K562 (cell line): Measurements from ENCODE around the gene USH2A. TPM values are rescaled to one million over a fixed set of nuclear protein-coding genes. Genes with fewer than 3 reads are reported as not detected.

Experiments
- ATAC-seq: fragments of 200-7000 bp; cut with Tn5 transposase; 3 replicates; pipeline ENCODE4 v1.9.1; 2020; ENCODE audit warnings: moderate library complexity
- BruUV-seq: library from RNA; stranded (reverse); fragments of 400-500 nt; replicated peaks from 2 replicates; lab custom pipeline; 2021; lab: Mats Ljungman, UMichigan
- CTCF ChIA-PET: fragments of 300-600 bp; formaldehyde crosslinking; extraction: SDS; loops from one replicate; lab custom pipeline; 2021; ENCODE audit warnings: low intra/inter-chr PET ratio; lab: Yijun Ruan, JAX
- POLR2A ChIA-PET: fragments of 300-600, 350-650 bp; sonication (Branson Sonifier 250); formaldehyde crosslinking; extraction: SDS; loops from one replicate; lab custom pipeline; 2021; ENCODE audit warnings: antibody characterized with exemption, inconsistent platforms; lab: Yijun Ruan, JAX
- DNase-seq, 4 experiments: peaks; one replicate each; pipeline versions ENCODE4 v3.0.0 to v3.0.0-alpha.2; 2011 to 2018; ENCODE audit warnings: low spot score in 3 of 4, mixed read lengths in 3 of 4; ENCODE audit errors: extremely low read depth in 1 of 4
- FAIRE-seq: peaks from 2 replicates; lab custom pipeline; 2011; peaks lifted over from hg19 to GRCh38; lab: Jason Lieb, UNC
- H2AFZ ChIP-seq: 2 replicates; pipeline ENCODE4 v1.6.0; 2011; ENCODE audit warnings: low read depth, low read length, control low read depth, inconsistent platforms
- H3K27ac ChIP-seq: fragments of 200-600 bp; 3 replicates; pipeline ENCODE4 v1.8.0; 2011; ENCODE audit warnings: low read depth, mild to moderate bottlenecking, control low read depth, inconsistent platforms, low read length, moderate library complexity, mixed read lengths; ENCODE audit errors: extremely low read depth
- H3K27me3 ChIP-seq, 2 experiments: fragments of 300-600 bp in 1 of 2; 2 replicates in 1 of 2; 3 replicates in 1 of 2; pipeline versions ENCODE4 v1.6.0 to v1.8.0; 2011; ENCODE audit warnings: inconsistent platforms in 2 of 2, low read length in 2 of 2, mild to moderate bottlenecking in 1 of 2, mixed read lengths in 1 of 2, moderate library complexity in 1 of 2; ENCODE audit not compliant: control insufficient read depth in 2 of 2, insufficient read depth in 2 of 2
- H3K36me3 ChIP-seq: fragments of 300-600 bp; 3 replicates; pipeline ENCODE4 v1.8.0; 2011; ENCODE audit warnings: mild to moderate bottlenecking, low read length, inconsistent platforms; ENCODE audit not compliant: control insufficient read depth, insufficient read depth
- H3K4me1 ChIP-seq, 2 experiments: fragments of 200-600 bp in 1 of 2; replicated peaks in 1 of 2; 2 replicates in 1 of 2; 3 replicates in 1 of 2; pipeline versions ENCODE4 v1.5.1 to v1.8.0; 2011; ENCODE audit warnings: inconsistent platforms in 2 of 2, low read length in 2 of 2, mild to moderate bottlenecking in 1 of 2, mixed read lengths in 1 of 2, moderate library complexity in 1 of 2; ENCODE audit not compliant: control insufficient read depth in 2 of 2, insufficient read depth in 2 of 2
- H3K4me2 ChIP-seq: 2 replicates; pipeline ENCODE4 v1.6.1; 2011; ENCODE audit warnings: low read length, control low read depth, inconsistent platforms, mixed read lengths; ENCODE audit not compliant: insufficient read depth
- H3K4me3 ChIP-seq: fragments of 200-600 bp; sonication (generic), shearing (Covaris generic); 2 replicates; pipeline ENCODE4 v1.5.1; 2016; ENCODE audit warnings: control low read depth, inconsistent platforms
- H3K79me2 ChIP-seq: fragments of 200-600 bp; 3 replicates; pipeline ENCODE4 v1.8.0; 2011; ENCODE audit warnings: low read length, inconsistent platforms; ENCODE audit not compliant: control insufficient read depth, insufficient read depth
- H3K9ac ChIP-seq, 2 experiments: 2 replicates each; pipeline versions ENCODE4 v1.6.0 to v1.6.1; 2011; ENCODE audit warnings: low read depth in 2 of 2, low read length in 2 of 2, control low read depth in 1 of 2, inconsistent platforms in 1 of 2, mild to moderate bottlenecking in 1 of 2, mixed read lengths in 1 of 2; ENCODE audit not compliant: insufficient read depth in 1 of 2
- H3K9me1 ChIP-seq: one replicate; pipeline ENCODE4 v1.6.0; 2011; ENCODE audit warnings: inconsistent platforms, mild to moderate bottlenecking, low read length, moderate library complexity; ENCODE audit not compliant: control insufficient read depth, insufficient read depth
- H3K9me3 ChIP-seq: replicated peaks from 2 replicates; pipeline ENCODE4 v1.5.1; 2011; ENCODE audit warnings: low read depth, low read length, inconsistent platforms; ENCODE audit not compliant: control insufficient read depth, insufficient read depth
- H4K20me1 ChIP-seq: replicated peaks from 2 replicates; pipeline ENCODE4 v1.6.1; 2011; ENCODE audit warnings: low read length, inconsistent platforms, mixed read lengths; ENCODE audit not compliant: control insufficient read depth, insufficient read depth
- C11orf30 ChIP-seq: fragments of 450-650 bp; IDR thresholded peaks from 2 replicates; pipeline ENCODE4 v1.6.1; 2016; ENCODE audit warnings: low read depth, mild to moderate bottlenecking
- CAMTA2 ChIP-seq: fragments of 250-450 bp; sonication (Bioruptor Pico); conservative IDR thresholded peaks from 2 replicates; pipeline ENCODE4 v1.5.1; 2022
- ELF4 ChIP-seq: fragments of 450-650 bp; formaldehyde crosslinking; IDR thresholded peaks from 2 replicates; pipeline ENCODE4 v1.4.0; 2022; ENCODE audit warnings: missing genetic modification characterization
- FOXP1 ChIP-seq: sonication (generic); formaldehyde crosslinking; IDR thresholded peaks from 2 replicates; pipeline ENCODE4 v1.8.0; 2022; ENCODE audit warnings: mild to moderate bottlenecking, missing genetic modification reagents
- GABPA ChIP-seq: fragments of 200-800 bp; sonication (Bioruptor generic); conservative IDR thresholded peaks from 2 replicates; pipeline ENCODE4 v1.6.1; 2016; ENCODE audit warnings: low read depth, missing genetic modification characterization, missing compliant biosample characterization
- JUNB ChIP-seq: fragments of 450-650 bp; formaldehyde crosslinking; conservative IDR thresholded peaks from 2 replicates; pipeline ENCODE4 v1.4.0; 2020; ENCODE audit warnings: mild to moderate bottlenecking
- MECOM ChIP-seq: fragments of 250-450 bp; sonication (Bioruptor Pico); IDR thresholded peaks from 2 replicates; pipeline ENCODE4 v1.8.0; 2022; ENCODE audit warnings: inconsistent platforms
- MTA3 ChIP-seq: fragments of 450-650 bp; formaldehyde crosslinking; IDR thresholded peaks from 2 replicates; pipeline ENCODE4 v1.6.1; 2017; ENCODE audit warnings: mild to moderate bottlenecking, borderline replicate concordance
- PTRF ChIP-seq: fragments of 450-650 bp; IDR thresholded peaks from 2 replicates; pipeline ENCODE4 v1.6.1; 2016; ENCODE audit warnings: mild to moderate bottlenecking, missing genetic modification characterization, missing compliant biosample characterization
- TCFL5 ChIP-seq: fragments of 250-450 bp; sonication (Bioruptor Pico); conservative IDR thresholded peaks from 2 replicates; pipeline ENCODE4 v1.6.1; 2021; ENCODE audit warnings: mild to moderate bottlenecking, moderate library complexity, matching md5 sums
- ZBTB7A ChIP-seq: IDR thresholded peaks from 2 replicates; pipeline ENCODE4 v1.6.1; 2011; ENCODE audit warnings: low read depth, mild to moderate bottlenecking, low read length, moderate library complexity, borderline replicate concordance; ENCODE audit not compliant: control insufficient read depth
- ZNF140 ChIP-seq: fragments of 250-450 bp; sonication (Bioruptor Pico); IDR thresholded peaks from 2 replicates; pipeline ENCODE4 v1.8.0; 2021; ENCODE audit warnings: moderate library complexity, mild to moderate bottlenecking, inconsistent platforms
- ZNF212 ChIP-seq: fragments of 450-650 bp; formaldehyde crosslinking; IDR thresholded peaks from 2 replicates; pipeline ENCODE4 v1.4.0; 2020; ENCODE audit warnings: mild to moderate bottlenecking
- WGBS: fragments of 100-300 bp; shearing (Covaris generic); methylation state at CpG from one replicate; pipeline ENCODE4 v1.1.6; 2016; ENCODE audit warnings: low coverage, mixed read lengths; ENCODE audit not compliant: insufficient coverage; ENCODE audit errors: missing lambda C conversion rate; 5-methylcytosine and 5-hydroxymethylcytosine counted together
- in situ Hi-C: fragments of 300-500 bp; cut with MboI; formaldehyde crosslinking; loops from 4 replicates; pipeline ENCODE4 v1.15.0; 2018; ENCODE audit warnings: inconsistent platforms, mixed read lengths
- intact Hi-C: fragments of 100-400 bp; cut with micrococcal nuclease; formaldehyde crosslinking; loops from 2 replicates; pipeline ENCODE4 v1.14.2; 2022
- polyA plus RNA-seq, 8 experiments: library from polyadenylated mRNA; depleted of rRNA in 4 of 8; stranded (reverse) in 5 of 8; unstranded in 3 of 8; fragments of >200 nt; fragmentation: Nextera tagmentation in 2 of 8; fragmentation: Illumina TruSeq in 1 of 8; extraction: Ambion mirVana in 2 of 8; extraction: Trizol in 1 of 8; gene quantifications; 2 replicates each; pipeline versions ENCODE4 v1.2.1 to v1.2.3, GENCODE V29; 2011 to 2014; ENCODE audit warnings: inconsistent platforms in 1 of 8, missing spikeins in 1 of 8
- total RNA-seq, 7 experiments: library from RNA; depleted of rRNA in 6 of 7; stranded (reverse); fragments of >200 nt in 6 of 7; fragmentation: Illumina TruSeq in 2 of 7; extraction: Trizol in 2 of 7; gene quantifications; 2 replicates each; pipeline versions ENCODE4 v1.2.1 to v1.2.3, GENCODE V29; 2011 to 2021; ENCODE audit warnings: low replicate concordance in 1 of 7
- TF ChIP-seq, protein P1 (sequence below): fragments of 250-450 bp; sonication (Bioruptor Pico); IDR thresholded peaks from 2 replicates; pipeline ENCODE4 v1.4.0; 2020; ENCODE audit warnings: mild to moderate bottlenecking, moderate library complexity, borderline replicate concordance
- TF ChIP-seq, protein P2 (sequence below): fragments of 200-800 bp; sonication (Bioruptor generic); IDR thresholded peaks from 2 replicates; pipeline ENCODE4 v1.6.1; 2017; ENCODE audit warnings: missing genetic modification characterization, missing compliant biosample characterization
- TF ChIP-seq, protein P3 (sequence below): fragments of 250-450 bp; sonication (Bioruptor Pico); IDR thresholded peaks from 2 replicates; pipeline ENCODE4 v1.9.0; 2021; ENCODE audit warnings: mild to moderate bottlenecking, inconsistent platforms

USH2A gene
- total and polyA plus RNA-seq, 9 of the 15 experiments (the other 6 are each of a cell fraction or from before 2014, with no cell fraction given) = under 0.01 TPM; not detected in 7

DNA sequence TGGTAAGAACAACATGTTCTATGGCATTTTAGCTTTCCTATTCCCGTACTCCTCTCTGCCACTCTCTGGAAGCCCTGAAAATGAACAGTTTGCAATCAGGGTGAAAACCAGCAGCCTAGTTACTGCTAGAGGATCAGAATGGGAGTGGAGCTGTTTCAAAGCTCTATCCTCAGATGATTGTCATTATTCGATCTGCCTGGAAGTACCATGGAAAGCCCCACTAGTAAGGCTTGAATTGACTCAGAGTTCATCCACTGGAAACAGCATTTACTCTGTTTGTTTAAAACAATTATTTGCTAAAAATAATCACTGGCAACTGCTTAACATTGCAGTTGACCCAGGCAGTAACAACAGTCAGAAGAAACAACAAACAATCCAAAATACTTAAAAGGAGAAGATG lies 91.2 kb downstream of the USH2A start:
- FAIRE-seq = no peak
- Histone ChIP-seq H3K4me1 (no peaks in the 10 kb centered on the region), H3K4me3 (no peak overlapping the region), H2AFZ (no peak overlapping the region), H3K9me1 (no peaks in the 10 kb centered on the region), H3K9me3 (peaks cover 3% of the 10 kb centered on the region; the same call in 1 of the 2 replicates), H3K36me3 (no peaks in the 10 kb centered on the region), H3K27me3 (no peaks in the 10 kb centered on the region), H4K20me1 (no peaks in the 10 kb centered on the region)
- no TSS peak for BruUV-seq
- CTCF ChIA-PET = interaction anchor here (0.6 kb wide), 1 partner anchor 31 kb away, joined by 3 read pairs; no protein-coding TSS in a partner anchor
- DNase-seq = no peak
- POLR2A ChIA-PET = interaction anchor here (0.7 kb wide), 1 partner anchor 41 kb away, joined by 3 read pairs; no protein-coding TSS in a partner anchor
- TF ChIP-seq C11orf30 (no peak), ELF4 (no peak), GABPA (no peak), CAMTA2 (CRISPR knock-in tag) (no peak), PTRF (tag) (no peak), FOXP1 (CRISPR knock-in tag) (no peak), JUNB (CRISPR knock-in tag) (no peak), MTA3 (no peak), TCFL5 (CRISPR knock-in tag) (no peak), ZNF212 (CRISPR knock-in tag) (no peak), MECOM (CRISPR knock-in tag) (no peak), ZBTB7A (no peak), ZNF140 (no peak)
- TF ChIP-seq, protein P1, sequence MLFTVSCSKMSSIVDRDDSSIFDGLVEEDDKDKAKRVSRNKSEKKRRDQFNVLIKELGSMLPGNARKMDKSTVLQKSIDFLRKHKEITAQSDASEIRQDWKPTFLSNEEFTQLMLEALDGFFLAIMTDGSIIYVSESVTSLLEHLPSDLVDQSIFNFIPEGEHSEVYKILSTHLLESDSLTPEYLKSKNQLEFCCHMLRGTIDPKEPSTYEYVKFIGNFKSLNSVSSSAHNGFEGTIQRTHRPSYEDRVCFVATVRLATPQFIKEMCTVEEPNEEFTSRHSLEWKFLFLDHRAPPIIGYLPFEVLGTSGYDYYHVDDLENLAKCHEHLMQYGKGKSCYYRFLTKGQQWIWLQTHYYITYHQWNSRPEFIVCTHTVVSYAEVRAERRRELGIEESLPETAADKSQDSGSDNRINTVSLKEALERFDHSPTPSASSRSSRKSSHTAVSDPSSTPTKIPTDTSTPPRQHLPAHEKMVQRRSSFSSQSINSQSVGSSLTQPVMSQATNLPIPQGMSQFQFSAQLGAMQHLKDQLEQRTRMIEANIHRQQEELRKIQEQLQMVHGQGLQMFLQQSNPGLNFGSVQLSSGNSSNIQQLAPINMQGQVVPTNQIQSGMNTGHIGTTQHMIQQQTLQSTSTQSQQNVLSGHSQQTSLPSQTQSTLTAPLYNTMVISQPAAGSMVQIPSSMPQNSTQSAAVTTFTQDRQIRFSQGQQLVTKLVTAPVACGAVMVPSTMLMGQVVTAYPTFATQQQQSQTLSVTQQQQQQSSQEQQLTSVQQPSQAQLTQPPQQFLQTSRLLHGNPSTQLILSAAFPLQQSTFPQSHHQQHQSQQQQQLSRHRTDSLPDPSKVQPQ = no peak
- TF ChIP-seq, protein P2, sequence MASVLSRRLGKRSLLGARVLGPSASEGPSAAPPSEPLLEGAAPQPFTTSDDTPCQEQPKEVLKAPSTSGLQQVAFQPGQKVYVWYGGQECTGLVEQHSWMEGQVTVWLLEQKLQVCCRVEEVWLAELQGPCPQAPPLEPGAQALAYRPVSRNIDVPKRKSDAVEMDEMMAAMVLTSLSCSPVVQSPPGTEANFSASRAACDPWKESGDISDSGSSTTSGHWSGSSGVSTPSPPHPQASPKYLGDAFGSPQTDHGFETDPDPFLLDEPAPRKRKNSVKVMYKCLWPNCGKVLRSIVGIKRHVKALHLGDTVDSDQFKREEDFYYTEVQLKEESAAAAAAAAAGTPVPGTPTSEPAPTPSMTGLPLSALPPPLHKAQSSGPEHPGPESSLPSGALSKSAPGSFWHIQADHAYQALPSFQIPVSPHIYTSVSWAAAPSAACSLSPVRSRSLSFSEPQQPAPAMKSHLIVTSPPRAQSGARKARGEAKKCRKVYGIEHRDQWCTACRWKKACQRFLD (CRISPR knock-in tag) = no peak
- TF ChIP-seq, protein P3, sequence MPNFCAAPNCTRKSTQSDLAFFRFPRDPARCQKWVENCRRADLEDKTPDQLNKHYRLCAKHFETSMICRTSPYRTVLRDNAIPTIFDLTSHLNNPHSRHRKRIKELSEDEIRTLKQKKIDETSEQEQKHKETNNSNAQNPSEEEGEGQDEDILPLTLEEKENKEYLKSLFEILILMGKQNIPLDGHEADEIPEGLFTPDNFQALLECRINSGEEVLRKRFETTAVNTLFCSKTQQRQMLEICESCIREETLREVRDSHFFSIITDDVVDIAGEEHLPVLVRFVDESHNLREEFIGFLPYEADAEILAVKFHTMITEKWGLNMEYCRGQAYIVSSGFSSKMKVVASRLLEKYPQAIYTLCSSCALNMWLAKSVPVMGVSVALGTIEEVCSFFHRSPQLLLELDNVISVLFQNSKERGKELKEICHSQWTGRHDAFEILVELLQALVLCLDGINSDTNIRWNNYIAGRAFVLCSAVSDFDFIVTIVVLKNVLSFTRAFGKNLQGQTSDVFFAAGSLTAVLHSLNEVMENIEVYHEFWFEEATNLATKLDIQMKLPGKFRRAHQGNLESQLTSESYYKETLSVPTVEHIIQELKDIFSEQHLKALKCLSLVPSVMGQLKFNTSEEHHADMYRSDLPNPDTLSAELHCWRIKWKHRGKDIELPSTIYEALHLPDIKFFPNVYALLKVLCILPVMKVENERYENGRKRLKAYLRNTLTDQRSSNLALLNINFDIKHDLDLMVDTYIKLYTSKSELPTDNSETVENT (CRISPR knock-in tag) = no peak
- TF ChIP-seq, all 486 proteins: peak for 0
- intact Hi-C loops = no loop called here
- Histone ChIP-seq H3K79me2 (no peaks in the 10 kb centered on the region), H3K27ac (no peak overlapping the region), H3K9ac (no peak overlapping the region), H3K4me2 (no peak overlapping the region)
- in situ Hi-C loops = no loop called here
- ATAC-seq = no peak
- WGBS = 0% methylated on average over 2 of the region's 2 CpGs
